ENCODE data around the gene WAS. TPM values are rescaled to one million over a fixed set of nuclear protein-coding genes. Genes with fewer than 3 reads are reported as not detected.
"Not testable (repeated sequence)": the region's sequence is repeated elsewhere in the genome, so short reads cannot be mapped to it uniquely, and the experiment has no call there.

Gene WAS
- polyA plus RNA-seq, 1 donor from 2014 or later, result 1.0 TPM

DNA sequence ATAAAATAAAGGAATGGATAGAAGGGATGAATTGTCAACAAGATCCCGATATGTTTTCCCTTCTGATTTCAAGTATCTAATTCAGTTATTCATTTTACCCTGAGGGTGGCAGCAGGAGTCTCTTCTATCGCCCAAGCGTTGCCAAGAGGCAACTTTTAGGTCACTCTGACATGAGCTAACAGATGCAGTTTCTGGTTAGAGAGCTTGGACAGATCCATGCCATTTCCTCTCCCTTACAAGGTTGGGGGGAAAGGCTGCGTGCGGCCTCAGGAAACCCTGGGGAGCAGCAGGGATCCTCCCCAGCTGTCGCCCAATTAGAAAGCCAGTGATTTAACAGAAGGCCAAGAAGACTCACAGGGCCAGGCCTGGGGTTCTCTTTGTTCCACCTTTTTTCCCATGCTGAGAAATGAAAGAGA, 35.3 kb upstream of the WAS start:
- Histone ChIP-seq H3F3A (ENCODE audit: insufficient read depth, low read length, poor library complexity, severe bottlenecking) (no peaks in the 10 kb centered on the region), H3K9me3 (ENCODE audit: low read length) (no peaks in the 10 kb centered on the region), H3K27me3 (ENCODE audit: insufficient read depth, low read depth, low read length) (no peaks in the 10 kb centered on the region), H3K27ac (ENCODE audit: low read length) (no peak overlapping the region), H2AFZ (ENCODE audit: low read depth, low read length) (no peak overlapping the region), H3K4me3 (ENCODE audit: low read length) (no peak overlapping the region), H3K36me3 (ENCODE audit: insufficient read depth, low read length) (no peaks in the 10 kb centered on the region), H3K79me2 (replicated peaks; ENCODE audit: insufficient read depth, low read length) (no peaks in the 10 kb centered on the region), H3K9me2 (ENCODE audit: insufficient read depth, low read length) (no peaks in the 10 kb centered on the region), H3K4me2 (ENCODE audit: low read length) (no peak overlapping the region), H3K9ac (ENCODE audit: low read length) (no peak overlapping the region), H4K20me1 (ENCODE audit: insufficient read depth) (no peaks in the 10 kb centered on the region)
- TF ChIP-seq RAD21 (conservative IDR thresholded peaks at IDR 0.05) (peak; percentile 68), POLR2AphosphoS5 (IDR thresholded peaks at IDR 0.05) (no peak), CTCF (IDR thresholded peaks at IDR 0.05; ENCODE audit: poor library complexity, severe bottlenecking) (peak; percentile 58), SMC3 (conservative IDR thresholded peaks at IDR 0.05; ENCODE audit: poor library complexity) (peak; percentile 63)

DNA sequence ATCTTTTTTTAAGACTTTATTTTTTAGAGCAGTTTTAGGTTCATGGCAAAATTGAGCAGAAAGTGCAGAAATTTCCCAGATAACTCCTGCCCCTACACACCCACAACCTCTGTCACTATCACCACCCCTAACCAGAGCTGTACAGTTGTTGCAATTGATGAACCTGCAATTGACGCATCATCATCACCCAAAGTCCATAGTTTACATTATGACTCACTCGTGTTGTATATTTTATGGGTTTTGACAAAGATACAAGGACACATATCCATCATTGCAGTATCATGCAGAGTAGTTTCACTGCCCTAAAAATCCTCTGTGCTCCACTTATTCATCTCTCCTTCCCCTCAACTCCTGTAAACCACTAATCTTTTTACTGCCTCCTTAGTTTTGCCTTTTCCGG, 34.5 kb upstream of the WAS start:
- TF ChIP-seq EP300 (conservative IDR thresholded peaks at IDR 0.05; ENCODE audit: poor library complexity, severe bottlenecking), result no peak
- no peak for TF ChIP-seq POLR2AphosphoS5 (IDR thresholded peaks at IDR 0.05)
- TF ChIP-seq TAF1 (IDR thresholded peaks at IDR 0.05; ENCODE audit: low read depth), result no peak
- no peaks in the 10 kb centered on the region for H3K9me2 ChIP-seq (ENCODE audit: insufficient read depth, low read length)
- H3K36me3 ChIP-seq (ENCODE audit: insufficient read depth, low read length), result no peaks in the 10 kb centered on the region
- H3K9ac ChIP-seq (ENCODE audit: low read length), result no peak overlapping the region
- no peaks in the 10 kb centered on the region for H4K20me1 ChIP-seq (ENCODE audit: insufficient read depth)
- no peak overlapping the region for H3K4me3 ChIP-seq (ENCODE audit: low read length)
- H3K27ac ChIP-seq (ENCODE audit: low read length), result no peak overlapping the region
- H2AFZ ChIP-seq (ENCODE audit: low read depth, low read length), result no peak overlapping the region
- no peak overlapping the region for H3K4me2 ChIP-seq (ENCODE audit: low read length)
- no peaks in the 10 kb centered on the region for H3K9me3 ChIP-seq (ENCODE audit: low read length)
- no peaks in the 10 kb centered on the region for H3K27me3 ChIP-seq (ENCODE audit: insufficient read depth, low read depth, low read length)
- no peaks in the 10 kb centered on the region for H3K79me2 ChIP-seq (replicated peaks; ENCODE audit: insufficient read depth, low read length)
- no peaks in the 10 kb centered on the region for H3F3A ChIP-seq (ENCODE audit: insufficient read depth, low read length, poor library complexity, severe bottlenecking)

DNA sequence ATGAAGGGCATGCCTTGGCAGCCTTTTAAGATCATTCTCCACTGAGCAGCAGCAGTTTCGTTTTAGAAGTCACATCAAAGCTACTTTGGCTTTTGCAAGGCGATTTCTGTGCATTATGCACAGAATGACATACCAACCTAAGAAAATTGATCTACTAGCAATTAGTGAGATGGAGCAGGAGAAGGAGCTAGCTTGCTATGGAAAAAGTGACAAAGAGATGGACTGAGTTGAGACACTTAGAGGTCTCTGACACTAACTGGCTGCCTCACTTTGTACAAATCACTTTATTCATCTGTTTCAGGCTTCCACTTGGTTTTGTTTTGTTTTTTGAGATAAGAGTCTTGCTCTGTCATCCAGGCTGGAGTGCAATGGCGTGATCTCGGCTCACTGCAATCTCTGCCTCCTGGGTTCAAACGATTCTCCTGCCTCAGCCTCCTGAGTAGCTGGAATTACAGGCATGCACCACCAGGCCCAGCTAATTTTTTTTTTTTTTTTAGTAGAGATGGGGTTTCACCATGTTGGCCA, 31.5 kb upstream of the WAS start:
- not testable (repeated sequence) for H3K9ac ChIP-seq (ENCODE audit: low read length); H3K27me3 ChIP-seq (ENCODE audit: insufficient read depth, low read depth, low read length); H3K36me3 ChIP-seq (ENCODE audit: insufficient read depth, low read length); H2AFZ ChIP-seq (ENCODE audit: low read depth, low read length); H3F3A ChIP-seq (ENCODE audit: insufficient read depth, low read length, poor library complexity, severe bottlenecking); H3K9me2 ChIP-seq (ENCODE audit: insufficient read depth, low read length); H3K79me2 ChIP-seq (replicated peaks; ENCODE audit: insufficient read depth, low read length); H3K9me3 ChIP-seq (ENCODE audit: low read length); H3K4me3 ChIP-seq (ENCODE audit: low read length); H3K4me2 ChIP-seq (ENCODE audit: low read length); H3K27ac ChIP-seq (ENCODE audit: low read length); H4K20me1 ChIP-seq (ENCODE audit: insufficient read depth)

DNA sequence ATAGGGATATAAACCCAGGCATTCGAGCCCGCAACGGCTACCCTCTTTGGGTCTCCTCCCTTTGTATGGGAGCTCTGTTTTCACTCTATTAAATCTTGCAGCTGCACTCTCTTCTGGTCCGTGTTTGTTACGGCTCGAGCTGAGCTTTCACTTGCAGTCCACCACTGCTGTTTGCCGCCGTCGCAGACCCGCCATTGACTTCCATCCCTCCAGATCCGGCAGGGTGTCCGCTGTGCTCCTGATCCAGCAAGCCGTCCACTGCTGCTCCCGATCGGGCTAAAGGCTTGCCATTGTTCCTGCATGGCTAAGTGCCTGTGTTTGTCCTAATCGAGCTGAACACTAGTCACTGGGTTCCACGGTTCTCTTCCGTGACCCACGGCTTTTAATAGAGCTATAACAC, 28.9 kb upstream of the WAS start:
- H3K27ac ChIP-seq (ENCODE audit: low read length); H3K9ac ChIP-seq (ENCODE audit: low read length); H2AFZ ChIP-seq (ENCODE audit: low read depth, low read length): not testable (repeated sequence)

DNA sequence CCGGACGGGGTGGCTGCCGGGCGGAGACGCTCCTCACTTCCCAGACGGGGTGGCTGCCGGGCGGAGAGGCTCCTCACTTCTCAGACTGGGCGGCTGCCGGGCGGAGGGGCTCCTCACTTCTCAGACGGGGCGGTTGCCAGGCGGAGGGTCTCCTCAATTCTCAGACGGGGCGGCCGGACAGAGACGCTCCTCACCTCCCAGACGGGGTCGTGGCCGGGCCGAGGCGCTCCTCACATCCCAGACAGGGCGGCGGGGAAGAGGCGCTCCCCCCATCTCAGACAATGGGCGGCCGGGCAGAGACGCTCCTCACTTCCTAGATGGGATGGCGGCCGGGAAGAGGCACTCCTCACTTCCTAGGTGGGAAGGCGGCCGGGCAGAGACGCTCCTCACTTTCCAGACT, 23.9 kb upstream of the WAS start:
- not testable (repeated sequence) for H4K20me1 ChIP-seq (ENCODE audit: insufficient read depth); H3K79me2 ChIP-seq (replicated peaks; ENCODE audit: insufficient read depth, low read length); H3K27ac ChIP-seq (ENCODE audit: low read length)

More for the DNA sequence above, 28.9 kb upstream of the WAS start:
- not testable (repeated sequence) for H3K4me3 ChIP-seq (ENCODE audit: low read length); H3K4me2 ChIP-seq (ENCODE audit: low read length); H3K9me2 ChIP-seq (ENCODE audit: insufficient read depth, low read length); H3K36me3 ChIP-seq (ENCODE audit: insufficient read depth, low read length); H3K27me3 ChIP-seq (ENCODE audit: insufficient read depth, low read depth, low read length); H4K20me1 ChIP-seq (ENCODE audit: insufficient read depth); H3K79me2 ChIP-seq (replicated peaks; ENCODE audit: insufficient read depth, low read length); H3F3A ChIP-seq (ENCODE audit: insufficient read depth, low read length, poor library complexity, severe bottlenecking); H3K9me3 ChIP-seq (ENCODE audit: low read length)

More for the DNA sequence above, 23.9 kb upstream of the WAS start:
- not testable (repeated sequence) for H3K36me3 ChIP-seq (ENCODE audit: insufficient read depth, low read length); H3K9me2 ChIP-seq (ENCODE audit: insufficient read depth, low read length); H2AFZ ChIP-seq (ENCODE audit: low read depth, low read length); H3K27me3 ChIP-seq (ENCODE audit: insufficient read depth, low read depth, low read length); H3K4me2 ChIP-seq (ENCODE audit: low read length); H3F3A ChIP-seq (ENCODE audit: insufficient read depth, low read length, poor library complexity, severe bottlenecking); H3K4me3 ChIP-seq (ENCODE audit: low read length); H3K9me3 ChIP-seq (ENCODE audit: low read length); H3K9ac ChIP-seq (ENCODE audit: low read length)

Data from neural cell (in vitro differentiated cells).